NT2/D1 (cell line): ENCODE results near the gene CRNKL1.

Experiments used
- SUZ12 ChIP-seq: IDR thresholded peaks from 2 replicates; pipeline ENCODE4 v1.6.1; 2011; ENCODE audit not compliant: insufficient read length, insufficient read depth; ENCODE audit errors: extremely low read depth
- YY1 ChIP-seq: IDR thresholded peaks from 2 replicates; pipeline ENCODE4 v1.6.1; 2011; ENCODE audit not compliant: insufficient read length, insufficient read depth

DNA sequence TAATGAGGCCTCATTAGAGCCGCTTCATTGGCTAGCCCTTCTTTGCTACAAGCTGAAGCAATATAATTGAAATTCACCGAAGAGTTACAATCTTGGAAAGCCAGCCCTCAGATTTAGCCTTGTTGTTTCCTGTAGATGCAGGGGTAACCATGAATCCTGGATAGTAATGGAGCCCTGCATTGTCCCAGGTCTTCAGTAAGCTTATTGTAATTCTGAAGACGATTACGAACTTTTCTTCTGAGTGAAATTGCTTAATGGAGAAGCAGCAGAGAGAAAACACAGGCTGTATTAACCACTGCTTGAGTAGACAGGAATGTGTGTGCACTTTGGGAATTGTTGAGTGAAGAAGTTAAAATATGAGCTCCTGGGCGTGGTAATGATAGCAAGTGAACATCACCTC, 61.4 kb downstream of the CRNKL1 start:
- no peak for TF ChIP-seq YY1
- TF ChIP-seq SUZ12: no peak
